ENCODE results near the gene CFAP74. TPM values are rescaled to one million over a fixed set of nuclear protein-coding genes. Genes with fewer than 3 reads are reported as not detected.

The CFAP74 gene
- total and polyA plus RNA-seq, 2 of the 13 experiments (the other 11 are each of a cell fraction or from before 2014, with no cell fraction given): 0.27 to 0.62 TPM

DNA sequence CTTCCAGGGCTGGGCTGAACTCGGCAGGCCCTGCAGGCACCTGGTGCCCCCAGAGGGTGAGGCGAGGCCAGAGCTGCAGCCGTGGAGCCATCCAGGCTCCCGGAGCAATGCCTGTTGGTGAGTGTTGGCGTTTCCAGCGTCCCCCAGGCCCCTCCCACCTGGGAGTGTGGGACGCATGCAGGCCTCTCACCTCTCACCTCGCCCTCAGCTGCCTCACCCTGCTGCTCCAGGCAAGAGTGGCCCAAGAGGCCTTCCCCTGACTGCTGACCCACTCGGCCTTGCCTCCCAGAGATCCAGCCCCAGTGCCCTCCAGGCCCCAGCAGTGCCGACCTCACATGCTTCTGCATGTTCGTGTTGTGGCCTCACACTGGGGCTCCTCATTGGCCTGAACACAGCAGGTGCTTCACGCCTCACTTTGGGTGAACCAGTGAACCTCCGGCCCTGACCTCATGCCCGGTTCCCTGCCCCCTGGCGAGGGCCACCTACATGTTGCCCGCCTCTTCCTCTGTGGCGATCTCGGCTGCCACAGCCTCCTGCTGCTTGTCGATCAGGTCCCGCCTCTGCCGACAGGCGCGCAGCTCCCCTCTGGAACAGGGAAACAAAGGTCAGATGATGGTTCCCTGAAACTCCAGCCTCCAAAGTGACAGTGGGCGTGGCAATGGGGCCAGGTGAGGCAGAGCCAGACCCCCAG is 17.0 kb downstream of the CFAP74 start (continued):
- TF ChIP-seq SALL2 (CRISPR knock-in tag; IDR thresholded peaks at IDR 0.05) (no peak), FOSL2 (CRISPR knock-in tag; IDR thresholded peaks at IDR 0.05) (no peak), TMF1 (CRISPR knock-in tag; IDR thresholded peaks at IDR 0.05; ENCODE audit: low read depth) (no peak), ZNF749 (CRISPR knock-in tag; IDR thresholded peaks at IDR 0.05; ENCODE audit: borderline replicate concordance) (no peak), PAF1 (CRISPR knock-in tag; IDR thresholded peaks at IDR 0.05) (no peak), ZNF589 (CRISPR knock-in tag; conservative IDR thresholded peaks at IDR 0.05) (no peak), DMTF1 (CRISPR knock-in tag; IDR thresholded peaks at IDR 0.05) (no peak), FOXC1 (CRISPR knock-in tag; IDR thresholded peaks at IDR 0.05; ENCODE audit: borderline replicate concordance) (no peak), ETV5 (CRISPR knock-in tag; IDR thresholded peaks at IDR 0.05; ENCODE audit: borderline replicate concordance) (peak; percentile 42; the same call in 1 of the 2 replicates), ZBTB7B (CRISPR knock-in tag; IDR thresholded peaks at IDR 0.05) (peak; percentile 64; the same call in 1 of the 2 replicates), ZNF281 (CRISPR knock-in tag; IDR thresholded peaks at IDR 0.05; ENCODE audit: borderline replicate concordance) (no peak), AFF4 (CRISPR knock-in tag; IDR thresholded peaks at IDR 0.05) (no peak), PCBP2 (optimal IDR thresholded peaks at IDR 0.05; ENCODE audit: low read depth, low read length, poor library complexity, severe bottlenecking) (no peak), IRF2 (CRISPR knock-in tag; IDR thresholded peaks at IDR 0.05) (no peak)
- TF ChIP-seq, protein P1, sequence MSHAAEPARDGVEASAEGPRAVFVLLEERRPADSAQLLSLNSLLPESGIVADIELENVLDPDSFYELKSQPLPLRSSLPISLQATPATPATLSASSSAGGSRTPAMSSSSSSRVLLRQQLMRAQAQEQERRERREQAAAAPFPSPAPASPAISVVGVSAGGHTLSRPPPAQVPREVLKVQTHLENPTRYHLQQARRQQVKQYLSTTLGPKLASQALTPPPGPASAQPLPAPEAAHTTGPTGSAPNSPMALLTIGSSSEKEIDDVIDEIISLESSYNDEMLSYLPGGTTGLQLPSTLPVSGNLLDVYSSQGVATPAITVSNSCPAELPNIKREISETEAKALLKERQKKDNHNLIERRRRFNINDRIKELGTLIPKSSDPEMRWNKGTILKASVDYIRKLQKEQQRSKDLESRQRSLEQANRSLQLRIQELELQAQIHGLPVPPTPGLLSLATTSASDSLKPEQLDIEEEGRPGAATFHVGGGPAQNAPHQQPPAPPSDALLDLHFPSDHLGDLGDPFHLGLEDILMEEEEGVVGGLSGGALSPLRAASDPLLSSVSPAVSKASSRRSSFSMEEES (CRISPR knock-in tag; IDR thresholded peaks at IDR 0.05): no peak
- TF ChIP-seq, protein P2, sequence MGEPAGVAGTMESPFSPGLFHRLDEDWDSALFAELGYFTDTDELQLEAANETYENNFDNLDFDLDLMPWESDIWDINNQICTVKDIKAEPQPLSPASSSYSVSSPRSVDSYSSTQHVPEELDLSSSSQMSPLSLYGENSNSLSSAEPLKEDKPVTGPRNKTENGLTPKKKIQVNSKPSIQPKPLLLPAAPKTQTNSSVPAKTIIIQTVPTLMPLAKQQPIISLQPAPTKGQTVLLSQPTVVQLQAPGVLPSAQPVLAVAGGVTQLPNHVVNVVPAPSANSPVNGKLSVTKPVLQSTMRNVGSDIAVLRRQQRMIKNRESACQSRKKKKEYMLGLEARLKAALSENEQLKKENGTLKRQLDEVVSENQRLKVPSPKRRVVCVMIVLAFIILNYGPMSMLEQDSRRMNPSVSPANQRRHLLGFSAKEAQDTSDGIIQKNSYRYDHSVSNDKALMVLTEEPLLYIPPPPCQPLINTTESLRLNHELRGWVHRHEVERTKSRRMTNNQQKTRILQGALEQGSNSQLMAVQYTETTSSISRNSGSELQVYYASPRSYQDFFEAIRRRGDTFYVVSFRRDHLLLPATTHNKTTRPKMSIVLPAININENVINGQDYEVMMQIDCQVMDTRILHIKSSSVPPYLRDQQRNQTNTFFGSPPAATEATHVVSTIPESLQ (CRISPR knock-in tag; conservative IDR thresholded peaks at IDR 0.05): no peak

All from HepG2 (cell line).